Measurements from ENCODE around the gene SLC8A1. TPM values are rescaled to one million over a fixed set of nuclear protein-coding genes. Genes with fewer than 3 reads are reported as not detected.

Gene SLC8A1
- total RNA-seq, 1 donor from 2014 or later: 9.6 TPM

DNA sequence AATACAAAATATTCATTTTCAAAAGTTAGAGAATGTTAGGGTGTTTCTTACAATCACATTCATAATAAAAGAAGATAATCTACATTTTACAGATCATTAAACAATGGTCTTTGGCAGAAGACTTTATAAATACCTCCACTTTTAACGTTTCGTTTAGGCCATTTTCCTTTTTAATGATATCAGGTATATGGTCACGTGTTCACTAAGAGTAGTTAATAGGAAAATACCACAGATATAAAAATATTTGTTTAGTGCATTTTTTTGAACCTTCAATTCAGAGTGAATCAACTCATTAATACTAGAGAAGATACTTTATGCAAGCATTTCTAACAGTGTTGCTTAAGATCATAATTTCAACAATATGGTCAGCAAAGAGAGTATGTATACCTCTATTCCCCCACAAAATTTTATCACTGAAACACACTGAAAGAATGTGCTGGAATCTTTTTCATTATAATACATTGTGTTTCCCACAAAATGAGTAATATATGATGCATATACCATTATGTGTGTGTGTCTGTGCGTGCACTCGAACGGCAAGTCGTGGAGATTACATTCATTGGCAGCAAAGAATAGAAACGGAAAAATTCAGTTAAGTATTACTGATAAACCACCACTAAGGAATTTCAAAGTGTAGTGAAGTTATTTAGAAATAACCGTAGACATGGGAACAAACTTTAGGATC, 353.0 kb downstream of the SLC8A1 start:
- no peaks in the 10 kb centered on the region for H3K9me3 ChIP-seq (ENCODE audit: low read depth)
- peaks cover 11% of the 10 kb centered on the region for H3F3A ChIP-seq (ENCODE audit: low read depth)
- Mint-ChIP-seq H3K9me3 (no peaks in the 10 kb centered on the region), H3K27ac (no peak overlapping the region), H3K4me3 (no peak overlapping the region), H3K4me1 (peaks cover 33% of the 10 kb centered on the region), H3K36me3 (no peaks in the 10 kb centered on the region), H3K27me3 (ENCODE audit: insufficient read depth, low read depth) (peaks cover 2% of the 10 kb centered on the region)
- no peaks in the 10 kb centered on the region for H4K20me1 ChIP-seq (ENCODE audit: low read depth)
- DNase-seq (ENCODE audit: low spot score): no peak
- no peak overlapping the region for H3K27ac ChIP-seq
- H3K9ac ChIP-seq: no peak overlapping the region
- no peak overlapping the region for H3K4me2 ChIP-seq
- no peaks in the 10 kb centered on the region for H3K36me3 ChIP-seq
- no peaks in the 10 kb centered on the region for H3K79me2 ChIP-seq (ENCODE audit: low read depth)
- no peaks in the 10 kb centered on the region for H3K27me3 ChIP-seq
- no peak overlapping the region for H3K4me3 ChIP-seq
- TF ChIP-seq CTCF (IDR thresholded peaks at IDR 0.05) (no peak), EZH2phosphoT487 (IDR thresholded peaks at IDR 0.05) (no peak), EZH2 (IDR thresholded peaks at IDR 0.05) (no peak)
- H3K4me1 ChIP-seq: peaks cover 38% of the 10 kb centered on the region
- H2AFZ ChIP-seq (replicated peaks): no peak overlapping the region

- H3K27me3 Mint-ChIP-seq (ENCODE audit: insufficient read depth, low read depth): peaks cover 2% of the 10 kb centered on the region
- H3K9me3 ChIP-seq (ENCODE audit: low read depth): no peaks in the 10 kb centered on the region
- H3F3A ChIP-seq (ENCODE audit: low read depth): peaks cover 11% of the 10 kb centered on the region
- H3K79me2 ChIP-seq (ENCODE audit: low read depth): no peaks in the 10 kb centered on the region
- no peak overlapping the region for H3K27ac Mint-ChIP-seq
- H3K9ac ChIP-seq: no peak overlapping the region
- no peaks in the 10 kb centered on the region for H3K27me3 ChIP-seq
- H3K9me3 Mint-ChIP-seq: no peaks in the 10 kb centered on the region
- H3K27ac ChIP-seq: no peak overlapping the region
- peaks cover 36% of the 10 kb centered on the region for H3K4me1 Mint-ChIP-seq
- H3K4me3 ChIP-seq: no peak overlapping the region
- H3K4me1 ChIP-seq: peaks cover 38% of the 10 kb centered on the region
- H4K20me1 ChIP-seq (ENCODE audit: low read depth): no peaks in the 10 kb centered on the region
- DNase-seq (ENCODE audit: low spot score): no peak
- H2AFZ ChIP-seq (replicated peaks): no peak overlapping the region
- H3K4me3 Mint-ChIP-seq: no peak overlapping the region
- no peaks in the 10 kb centered on the region for H3K36me3 Mint-ChIP-seq
- H3K4me2 ChIP-seq: no peak overlapping the region
- H3K36me3 ChIP-seq: no peaks in the 10 kb centered on the region
- TF ChIP-seq EZH2 (IDR thresholded peaks at IDR 0.05) (no peak), CTCF (IDR thresholded peaks at IDR 0.05) (no peak), EZH2phosphoT487 (IDR thresholded peaks at IDR 0.05) (no peak)
These were observed 354.1 kb downstream of the SLC8A1 start for GRCh38 chr2:40097691-40098385.

GRCh38 chr2:40096360-40096759, 355.5 kb downstream of the SLC8A1 start:
- Histone ChIP-seq H3K27me3 (no peaks in the 10 kb centered on the region), H3K9me3 (ENCODE audit: low read depth) (no peaks in the 10 kb centered on the region), H3K36me3 (no peaks in the 10 kb centered on the region), H3K4me3 (no peak overlapping the region), H3K4me2 (no peak overlapping the region), H3F3A (ENCODE audit: low read depth) (peaks cover 7% of the 10 kb centered on the region), H3K9ac (no peak overlapping the region), H3K79me2 (ENCODE audit: low read depth) (no peaks in the 10 kb centered on the region), H3K4me1 (peaks cover 23% of the 10 kb centered on the region), H4K20me1 (ENCODE audit: low read depth) (no peaks in the 10 kb centered on the region), H3K27ac (no peak overlapping the region), H2AFZ (replicated peaks) (no peak overlapping the region)
- Mint-ChIP-seq H3K4me3 (no peak overlapping the region), H3K27me3 (ENCODE audit: insufficient read depth, low read depth) (peaks cover 4% of the 10 kb centered on the region), H3K9me3 (no peaks in the 10 kb centered on the region), H3K36me3 (no peaks in the 10 kb centered on the region), H3K4me1 (peaks cover 30% of the 10 kb centered on the region), H3K27ac (no peak overlapping the region)
- no peak for TF ChIP-seq CTCF (IDR thresholded peaks at IDR 0.05)
- no peak for DNase-seq (ENCODE audit: low spot score)

All from neural progenitor cell (in vitro differentiated cells).